Measurements from ENCODE around the gene OGFR. TPM values are rescaled to one million over a fixed set of nuclear protein-coding genes. Genes with fewer than 3 reads are reported as not detected.
"Not testable (repeated sequence)": the region's sequence is repeated elsewhere in the genome, so short reads cannot be mapped to it uniquely, and the experiment has no call there.

Gene OGFR
- polyA plus RNA-seq, 1 experiment, result 19.7 TPM

DNA sequence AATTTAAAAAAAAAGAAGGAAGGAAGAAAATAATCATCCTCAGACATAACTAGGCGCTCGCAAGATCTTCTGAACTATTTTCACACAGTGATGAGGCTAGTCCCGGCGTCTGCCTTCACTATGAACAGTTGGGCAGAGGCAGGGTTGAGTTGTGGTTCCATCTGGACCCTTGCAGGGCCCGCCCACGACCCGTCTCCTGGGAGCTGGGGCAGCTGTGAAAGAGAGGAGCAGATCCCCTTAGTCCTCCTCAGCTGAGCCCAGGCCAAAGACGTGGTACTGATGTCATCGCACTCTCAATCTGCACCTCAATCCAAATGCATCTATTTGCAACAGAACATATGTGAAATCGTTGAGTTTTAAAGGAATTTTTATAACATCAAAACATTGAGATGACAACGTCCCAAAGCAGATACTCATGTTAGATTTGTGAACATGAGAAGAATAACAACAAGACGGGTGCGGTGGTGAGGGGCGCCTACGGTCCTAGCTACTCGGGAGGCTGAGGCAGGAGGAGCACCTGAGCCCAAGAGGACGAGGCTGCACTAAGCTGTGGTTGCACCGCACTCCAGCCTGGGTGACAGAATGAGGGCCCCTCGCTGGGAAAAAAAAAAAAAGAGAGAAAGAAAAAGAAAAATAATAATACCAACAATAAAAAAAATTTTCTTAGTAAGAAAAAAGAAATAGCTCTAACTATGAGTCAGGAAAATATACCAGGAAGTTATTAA is 41.7 kb downstream of the OGFR start:
- ChIA-PET POLR2A (interaction anchor here (0.7 to 0.8 kb wide), 2 partner anchors 16 to 92 kb away, joined by 3 read pairs; partner anchors contain the start of gene GID8), CTCF (interaction anchor here (0.6 to 2.0 kb wide), 6 partner anchors 9 to 346 kb away, joined by 3 to 10 read pairs (median 4); no protein-coding TSS in a partner anchor)
- no peak for DNase-seq (ENCODE audit: low read depth, low spot score)
- Histone ChIP-seq H3K4me3 (ENCODE audit: low read depth, low read length) (no peak overlapping the region), H3K9me3 (ENCODE audit: control insufficient read depth, insufficient read depth, low read length) (no peaks in the 10 kb centered on the region; the same call in 1 of the 2 replicates), H3K27me3 (ENCODE audit: control insufficient read depth, insufficient read depth, low read length) (no peaks in the 10 kb centered on the region), H3K27ac (ENCODE audit: low read depth, low read length) (no peak overlapping the region)
- no peak for TF ChIP-seq CTCF (IDR thresholded peaks at IDR 0.05; ENCODE audit: low read depth, low read length)

DNA sequence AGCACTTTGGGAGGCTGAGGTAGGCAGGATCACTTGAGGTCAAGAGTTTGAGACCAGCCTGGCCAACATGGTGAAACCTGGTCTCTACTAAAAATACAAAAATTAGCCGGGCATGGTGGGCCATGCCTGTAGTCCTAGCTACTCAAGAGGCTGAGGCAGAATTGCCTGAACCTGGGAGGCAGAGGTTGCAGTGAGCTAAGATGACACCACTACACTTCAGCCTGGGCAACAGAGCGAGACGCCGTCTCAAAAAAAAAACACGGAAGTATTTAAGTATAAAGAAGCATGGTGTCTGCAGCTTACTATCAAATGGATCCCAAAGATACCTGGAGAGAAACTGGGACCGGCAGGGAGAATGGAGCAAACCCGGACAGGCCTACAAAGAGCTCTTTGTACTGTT is 44.3 kb downstream of the OGFR start:
- not testable (repeated sequence) for H3K9me3 ChIP-seq (ENCODE audit: control insufficient read depth, insufficient read depth, low read length); H3K27ac ChIP-seq (ENCODE audit: low read depth, low read length); DNase-seq (ENCODE audit: low read depth, low spot score); H3K27me3 ChIP-seq (ENCODE audit: control insufficient read depth, insufficient read depth, low read length); H3K4me3 ChIP-seq (ENCODE audit: low read depth, low read length)
- ChIA-PET CTCF (interaction anchor here (1.2 kb wide), 1 partner anchor 40 kb away, joined by 9 read pairs; no protein-coding TSS in a partner anchor), POLR2A (interaction anchor here (1.0 kb wide), 1 partner anchor 13 kb away, joined by 3 read pairs; the partner anchor contains the start of gene TCFL5)

DNA sequence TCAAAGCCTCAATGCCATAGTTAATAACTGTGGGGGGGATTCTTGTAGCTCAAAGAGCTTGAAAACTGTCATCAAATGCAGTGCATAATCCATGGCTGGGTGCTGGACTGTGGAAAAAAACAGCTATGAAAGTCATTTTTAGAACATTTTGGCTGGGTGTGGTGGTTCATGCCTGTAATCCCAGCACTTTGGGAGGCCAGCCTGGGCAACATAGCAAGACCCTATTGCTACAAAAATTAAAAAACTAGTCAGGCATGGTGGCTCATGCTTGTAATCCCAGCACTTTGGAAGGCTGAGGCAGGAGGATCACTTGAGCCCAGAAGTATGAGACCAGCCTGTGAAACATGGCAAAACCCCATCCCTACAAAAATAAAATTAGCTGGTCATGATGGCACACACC is 44.8 kb downstream of the OGFR start:
- H3K9me3 ChIP-seq (ENCODE audit: control insufficient read depth, insufficient read depth, low read length), result no peaks in the 10 kb centered on the region; the same call in 1 of the 2 replicates
- no peak overlapping the region for H3K4me3 ChIP-seq (ENCODE audit: low read depth, low read length)
- ChIA-PET POLR2A (interaction anchor here (1.0 kb wide), 1 partner anchor 12 kb away, joined by 3 read pairs; the partner anchor contains the start of gene TCFL5), CTCF (interaction anchor here (1.2 kb wide), 1 partner anchor 41 kb away, joined by 9 read pairs; no protein-coding TSS in a partner anchor)
- DNase-seq (ENCODE audit: low read depth, low spot score), result no peak
- no peaks in the 10 kb centered on the region for H3K27me3 ChIP-seq (ENCODE audit: control insufficient read depth, insufficient read depth, low read length)
- H3K27ac ChIP-seq (ENCODE audit: low read depth, low read length), result no peak overlapping the region
- TF ChIP-seq CTCF (IDR thresholded peaks at IDR 0.05; ENCODE audit: low read depth, low read length), result no peak

- POLR2A ChIA-PET, result no interaction called here
- Histone ChIP-seq H3K9me3 (ENCODE audit: control insufficient read depth, insufficient read depth, low read length) (no peaks in the 10 kb centered on the region; the same call in 1 of the 2 replicates), H3K4me3 (ENCODE audit: low read depth, low read length) (no peak overlapping the region), H3K27me3 (ENCODE audit: control insufficient read depth, insufficient read depth, low read length) (no peaks in the 10 kb centered on the region), H3K27ac (ENCODE audit: low read depth, low read length) (no peak overlapping the region)
- no peak for DNase-seq (ENCODE audit: low read depth, low spot score)
- CTCF ChIA-PET, result no interaction called here
- no peak for TF ChIP-seq CTCF (IDR thresholded peaks at IDR 0.05; ENCODE audit: low read depth, low read length)
Measured at GRCh38 chr20:62850333-62850974, 45.8 kb downstream of the OGFR start.

DNA sequence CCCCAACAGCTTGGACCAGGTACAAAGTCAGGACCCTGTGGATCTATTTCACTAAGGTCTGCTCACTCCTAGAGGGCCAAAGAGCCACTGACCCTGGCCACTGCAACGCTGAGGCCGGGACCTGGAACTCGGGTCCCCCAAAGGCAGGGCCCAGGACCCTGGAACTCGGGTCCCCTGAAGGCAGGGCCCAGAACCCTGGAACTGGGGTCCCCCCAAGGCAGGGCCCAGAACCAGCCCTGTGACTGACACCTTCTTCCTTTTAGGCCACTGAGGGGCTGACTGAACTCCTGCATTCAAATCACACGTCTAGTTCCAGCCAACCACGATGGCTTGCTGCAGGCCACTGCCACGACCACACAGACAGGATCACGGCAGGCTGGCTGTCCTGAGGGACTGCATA is 47.6 kb downstream of the OGFR start:
- Histone ChIP-seq H3K27me3 (ENCODE audit: control insufficient read depth, insufficient read depth, low read length) (no peaks in the 10 kb centered on the region), H3K9me3 (ENCODE audit: control insufficient read depth, insufficient read depth, low read length) (no peaks in the 10 kb centered on the region; the same call in 1 of the 2 replicates), H3K27ac (ENCODE audit: low read depth, low read length) (no peak overlapping the region), H3K4me3 (ENCODE audit: low read depth, low read length) (no peak overlapping the region)
- CTCF ChIA-PET, result no interaction called here
- POLR2A ChIA-PET, result no interaction called here
- no peak for DNase-seq (ENCODE audit: low read depth, low spot score)
- no peak for TF ChIP-seq CTCF (IDR thresholded peaks at IDR 0.05; ENCODE audit: low read depth, low read length)
